Measurements from ENCODE around the gene C8B. TPM values are rescaled to one million over a fixed set of nuclear protein-coding genes. Genes with fewer than 3 reads are reported as not detected.

Gene C8B
- total RNA-seq, 4 donors from 2014 or later, result not detected

DNA sequence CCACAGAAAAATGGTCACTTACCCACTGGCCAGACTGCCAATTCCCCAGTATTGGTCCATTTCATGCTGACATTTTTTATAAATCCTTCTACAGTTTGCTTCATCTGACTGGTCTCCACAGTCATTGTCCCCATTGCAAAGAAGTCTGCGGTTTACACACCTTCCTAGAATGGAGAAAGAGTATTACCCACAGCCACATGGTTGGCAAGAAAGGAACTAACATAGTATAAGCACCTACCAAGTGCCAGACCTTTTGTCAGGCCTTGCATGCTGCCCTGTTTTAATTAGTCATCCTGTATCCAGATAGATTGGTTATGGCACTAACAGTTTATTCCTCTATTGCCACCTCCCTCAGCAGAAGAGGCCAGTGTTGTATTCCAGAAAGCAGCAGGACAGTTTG lies 11.2 kb downstream of the C8B start:
- ATAC-seq (ENCODE audit: low FRiP score), result no peak
- TF ChIP-seq, protein P1, sequence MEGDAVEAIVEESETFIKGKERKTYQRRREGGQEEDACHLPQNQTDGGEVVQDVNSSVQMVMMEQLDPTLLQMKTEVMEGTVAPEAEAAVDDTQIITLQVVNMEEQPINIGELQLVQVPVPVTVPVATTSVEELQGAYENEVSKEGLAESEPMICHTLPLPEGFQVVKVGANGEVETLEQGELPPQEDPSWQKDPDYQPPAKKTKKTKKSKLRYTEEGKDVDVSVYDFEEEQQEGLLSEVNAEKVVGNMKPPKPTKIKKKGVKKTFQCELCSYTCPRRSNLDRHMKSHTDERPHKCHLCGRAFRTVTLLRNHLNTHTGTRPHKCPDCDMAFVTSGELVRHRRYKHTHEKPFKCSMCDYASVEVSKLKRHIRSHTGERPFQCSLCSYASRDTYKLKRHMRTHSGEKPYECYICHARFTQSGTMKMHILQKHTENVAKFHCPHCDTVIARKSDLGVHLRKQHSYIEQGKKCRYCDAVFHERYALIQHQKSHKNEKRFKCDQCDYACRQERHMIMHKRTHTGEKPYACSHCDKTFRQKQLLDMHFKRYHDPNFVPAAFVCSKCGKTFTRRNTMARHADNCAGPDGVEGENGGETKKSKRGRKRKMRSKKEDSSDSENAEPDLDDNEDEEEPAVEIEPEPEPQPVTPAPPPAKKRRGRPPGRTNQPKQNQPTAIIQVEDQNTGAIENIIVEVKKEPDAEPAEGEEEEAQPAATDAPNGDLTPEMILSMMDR (IDR thresholded peaks at IDR 0.05), result no peak

DNA sequence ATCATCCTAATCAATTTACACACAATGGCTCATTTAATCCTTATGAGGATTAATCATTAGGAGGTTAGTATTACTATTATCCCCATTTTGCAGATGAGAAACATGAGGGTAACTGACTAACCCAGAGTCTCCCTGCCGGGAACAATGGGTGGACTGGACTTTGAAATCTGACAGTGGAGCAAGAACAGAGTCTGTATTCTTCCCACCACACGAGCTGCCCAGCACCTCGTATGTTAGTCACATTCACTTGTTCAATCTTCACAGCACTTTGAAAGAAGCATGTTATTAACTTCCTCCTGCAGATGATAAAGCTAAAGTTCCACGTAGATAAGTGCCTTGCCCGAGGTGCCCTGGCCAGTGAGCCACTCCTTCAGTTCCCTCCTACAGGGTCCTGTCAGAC lies 12.4 kb downstream of the C8B start:
- ATAC-seq (ENCODE audit: low FRiP score) (no peak), DNase-seq (ENCODE audit: low spot score) (no peak)
- TF ChIP-seq, protein P1 (IDR thresholded peaks at IDR 0.05), result no peak

More for the DNA sequence above, 11.2 kb downstream of the C8B start:
- no peak for DNase-seq (ENCODE audit: low spot score)

DNA sequence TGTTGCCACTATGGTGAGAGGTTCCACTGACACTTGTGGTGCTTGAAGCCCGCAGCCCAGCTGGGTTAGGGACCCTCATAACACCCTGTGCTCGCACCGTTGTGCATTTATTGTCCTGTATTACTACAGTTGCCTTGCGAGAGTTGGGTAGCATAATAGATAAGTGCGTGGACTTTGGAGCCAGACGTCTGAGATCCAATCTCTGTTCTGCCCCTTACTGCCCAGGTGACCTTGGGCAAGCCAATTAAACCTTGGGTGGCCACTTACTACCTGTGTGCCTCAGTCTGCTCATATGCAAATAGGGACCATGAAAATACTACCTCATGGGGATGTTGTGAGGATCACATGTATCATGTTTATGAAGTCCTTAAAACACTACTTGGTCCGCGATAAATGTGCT lies 13.3 kb downstream of the C8B start:
- no peak for DNase-seq (ENCODE audit: low spot score)
- TF ChIP-seq, protein P1 (IDR thresholded peaks at IDR 0.05), result no peak
- no peak for ATAC-seq (ENCODE audit: low FRiP score)

DNA sequence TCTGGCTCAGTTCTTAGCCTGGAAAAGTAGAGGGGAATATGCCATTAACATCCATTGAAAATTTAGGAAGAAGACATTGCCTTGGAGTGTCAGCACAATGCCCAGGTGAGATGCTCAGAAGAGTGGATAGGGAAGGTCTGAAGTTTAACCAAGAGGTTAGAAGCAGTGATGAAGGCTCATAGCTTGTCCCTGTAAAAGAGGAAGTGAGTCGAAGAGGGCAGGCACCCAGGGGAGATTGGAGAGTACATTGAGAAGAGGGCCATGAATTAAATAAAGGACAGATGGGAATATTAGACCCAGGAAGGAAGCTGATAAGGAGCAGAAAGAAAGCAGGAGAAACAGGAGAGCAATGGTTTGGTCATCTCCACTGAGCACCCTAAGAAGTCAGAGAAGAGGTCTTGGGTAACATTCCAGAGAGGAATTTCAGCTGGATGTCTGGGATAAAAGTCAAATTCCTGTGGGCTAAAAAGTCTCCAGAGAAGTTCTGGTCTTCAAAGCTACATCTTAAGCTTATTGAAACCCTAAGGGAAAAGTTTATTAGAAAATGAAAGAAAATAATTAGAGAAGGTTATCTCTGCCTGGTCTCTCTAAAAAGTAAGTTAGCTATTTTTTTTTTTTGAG lies 17.3 kb downstream of the C8B start:
- TF ChIP-seq, protein P1 (IDR thresholded peaks at IDR 0.05), result no peak
- no peak for ATAC-seq (ENCODE audit: low FRiP score)
- DNase-seq (ENCODE audit: low spot score), result no peak

DNA sequence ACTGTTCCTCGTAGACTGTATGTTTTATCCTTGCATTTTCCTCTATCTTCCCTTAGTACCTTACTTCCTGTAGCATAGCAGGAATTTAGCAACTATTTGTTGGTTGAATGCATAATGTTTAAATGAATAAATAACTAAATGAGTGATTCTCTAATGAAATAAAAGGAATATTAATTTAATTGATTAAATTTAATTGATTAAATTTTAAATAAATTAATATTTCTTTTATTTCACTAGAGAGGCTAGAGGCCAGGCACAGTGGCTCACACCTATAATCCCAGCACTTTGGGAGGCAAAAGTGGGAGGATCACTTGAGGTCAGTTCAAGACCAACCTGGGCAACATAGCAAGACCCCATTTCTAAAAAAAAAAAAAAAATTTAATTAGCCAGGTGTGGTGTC lies 25.8 kb downstream of the C8B start:
- TF ChIP-seq, protein P1 (IDR thresholded peaks at IDR 0.05), result no peak
- DNase-seq (ENCODE audit: low spot score) (no peak), ATAC-seq (ENCODE audit: low FRiP score) (no peak)

DNA sequence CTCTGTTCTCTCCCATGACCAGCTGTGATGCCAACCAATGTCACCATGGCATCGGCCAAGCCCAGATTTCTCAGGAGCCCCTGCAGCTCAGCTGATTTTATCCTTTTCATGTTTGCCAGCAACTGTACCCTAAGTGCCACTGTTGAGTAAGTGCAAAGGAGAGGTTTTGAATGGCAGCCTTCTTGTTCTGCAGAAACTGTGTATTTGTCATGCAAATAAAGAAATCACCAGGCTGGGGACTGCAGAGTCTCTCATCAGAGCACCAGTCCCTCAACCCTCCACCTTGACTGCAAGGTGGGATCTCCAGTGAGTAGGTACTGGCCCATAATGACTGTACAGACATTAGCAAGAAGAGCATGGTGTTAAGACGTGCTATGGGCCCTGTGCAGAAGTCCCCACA lies 26.6 kb downstream of the C8B start:
- DNase-seq (ENCODE audit: low spot score) (no peak), ATAC-seq (ENCODE audit: low FRiP score) (no peak)
- TF ChIP-seq, protein P1 (IDR thresholded peaks at IDR 0.05), result no peak

DNA sequence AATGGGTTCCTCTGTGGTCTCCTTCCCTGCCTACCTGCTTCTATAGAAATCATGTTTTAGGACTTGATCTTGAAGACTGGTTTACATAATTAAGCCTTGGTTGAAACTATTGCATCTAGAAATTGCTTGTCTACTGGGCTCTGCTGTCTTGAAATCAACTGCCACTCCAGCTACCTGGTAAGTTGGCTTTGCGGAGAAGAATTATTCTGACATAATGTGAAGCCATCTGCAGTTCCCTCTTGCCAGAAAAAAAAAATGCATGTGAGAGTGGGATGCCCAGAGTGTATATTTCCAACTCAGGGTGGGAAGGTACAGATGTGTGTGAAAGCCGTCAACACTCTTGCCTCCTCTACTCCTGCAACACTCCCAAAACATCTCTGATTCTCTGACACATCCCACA lies 27.2 kb downstream of the C8B start:
- no peak for ATAC-seq (ENCODE audit: low FRiP score)
- DNase-seq (ENCODE audit: low spot score), result no peak
- TF ChIP-seq, protein P1 (IDR thresholded peaks at IDR 0.05), result no peak

All from omental fat pad (tissue), 4 donors.